HG03432 (cell line): Measurements from ENCODE around the gene RTN1.

Experiments
- ATAC-seq: cut with Tn5 transposase; IDR thresholded peaks from one replicate; pipeline ENCODE4 v1.9.1; 2021; ENCODE audit warnings: mild to moderate bottlenecking, moderate library complexity; ENCODE audit not compliant: unreplicated experiment

The RTN1 gene

DNA sequence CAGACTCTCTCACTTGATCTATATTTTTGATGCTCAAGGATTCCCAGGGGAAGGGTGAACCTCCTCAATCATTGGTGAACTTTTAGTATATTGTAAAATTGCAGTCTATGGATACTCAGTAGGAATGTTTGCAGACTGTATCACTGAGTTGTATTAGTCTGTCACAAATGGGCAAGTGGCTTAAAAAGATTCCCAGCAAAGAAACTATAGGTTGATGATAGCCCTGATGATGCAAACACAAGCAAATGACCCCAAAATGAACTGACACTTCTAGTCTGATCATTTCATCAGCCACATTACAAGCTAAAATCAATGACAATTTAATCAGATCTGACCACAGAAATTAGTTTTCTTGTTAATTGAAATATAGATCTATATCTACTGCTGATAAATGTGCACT is 59.5 kb downstream of the RTN1 start:
- no peak for ATAC-seq

DNA sequence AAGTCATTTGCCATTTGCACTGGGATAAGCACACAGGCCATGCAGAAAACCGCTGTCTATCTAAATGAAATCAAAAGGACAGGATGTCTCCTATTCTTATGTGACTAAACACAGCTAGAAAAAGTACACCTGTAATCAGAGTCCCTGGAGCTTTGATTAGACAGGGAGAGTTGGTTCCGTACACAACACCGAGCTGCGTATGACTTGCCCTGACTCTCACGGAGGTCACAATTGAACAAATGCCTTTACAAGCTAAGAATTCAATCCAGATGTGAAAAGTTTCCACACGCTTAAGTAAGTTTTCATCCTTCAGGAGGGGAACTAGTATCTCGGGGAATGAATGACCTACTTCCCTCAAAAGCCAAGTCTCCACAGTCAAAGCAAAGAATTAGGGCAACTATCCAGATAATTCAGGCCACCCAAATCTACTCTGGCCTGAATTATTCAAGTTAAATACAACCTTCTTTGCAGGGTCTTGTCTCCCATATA is 67.5 kb downstream of the RTN1 start:
- no peak for ATAC-seq

GRCh38 chr14:59788176-59788575 is 82.4 kb downstream of the RTN1 start:
- ATAC-seq, result no peak

DNA sequence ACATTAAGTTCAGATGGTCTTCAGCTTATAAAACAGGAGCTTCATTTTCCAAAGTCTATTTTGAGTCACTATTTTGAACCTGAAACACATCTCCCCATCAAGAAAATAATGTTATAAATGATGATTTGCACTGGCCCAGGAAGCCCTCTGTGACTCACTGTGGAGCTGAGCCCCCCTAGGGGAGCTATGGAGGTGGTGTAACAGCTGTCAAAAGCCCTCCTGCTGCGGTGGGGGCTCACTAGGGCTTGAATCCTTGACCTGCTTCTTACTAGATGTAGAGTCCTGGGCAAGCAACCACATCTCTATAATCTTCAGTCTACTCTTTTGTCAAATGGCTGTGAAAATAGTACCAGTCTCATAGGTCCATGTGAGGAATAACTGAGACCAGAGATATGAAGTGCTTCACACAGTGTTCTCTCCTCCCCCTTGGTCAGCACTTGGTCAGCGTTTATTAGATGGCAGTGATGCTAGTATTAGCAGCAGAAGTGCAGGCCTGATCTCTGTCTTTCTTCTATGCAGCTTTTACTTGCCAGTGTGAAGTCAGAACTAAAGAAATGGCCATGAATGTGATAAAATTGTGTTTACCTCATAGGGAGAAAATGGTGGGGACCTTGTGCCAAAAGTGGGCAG is 83.4 kb downstream of the RTN1 start:
- no peak for ATAC-seq

GRCh38 chr14:59785629-59786028 is 84.9 kb downstream of the RTN1 start:
- ATAC-seq, result no peak

DNA sequence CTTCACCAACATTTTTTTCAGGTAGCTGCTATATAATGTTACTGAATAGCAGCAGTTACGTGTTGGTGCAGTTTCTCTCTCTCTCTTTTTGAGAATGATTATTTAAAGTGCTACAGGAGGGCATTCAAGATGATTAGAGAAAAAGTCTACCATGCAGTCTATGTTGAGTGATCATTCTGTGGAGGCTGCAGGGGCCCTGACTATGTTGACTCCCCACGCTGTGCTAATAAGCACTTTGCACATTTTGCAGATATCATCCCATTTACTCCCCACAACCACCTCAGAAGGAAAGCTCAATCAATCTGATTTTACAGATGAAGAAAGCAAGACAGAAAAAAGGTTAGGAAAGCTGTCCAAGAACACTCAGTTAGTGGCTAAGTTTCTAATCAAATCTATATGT is 87.8 kb downstream of the RTN1 start:
- ATAC-seq, result no peak

DNA sequence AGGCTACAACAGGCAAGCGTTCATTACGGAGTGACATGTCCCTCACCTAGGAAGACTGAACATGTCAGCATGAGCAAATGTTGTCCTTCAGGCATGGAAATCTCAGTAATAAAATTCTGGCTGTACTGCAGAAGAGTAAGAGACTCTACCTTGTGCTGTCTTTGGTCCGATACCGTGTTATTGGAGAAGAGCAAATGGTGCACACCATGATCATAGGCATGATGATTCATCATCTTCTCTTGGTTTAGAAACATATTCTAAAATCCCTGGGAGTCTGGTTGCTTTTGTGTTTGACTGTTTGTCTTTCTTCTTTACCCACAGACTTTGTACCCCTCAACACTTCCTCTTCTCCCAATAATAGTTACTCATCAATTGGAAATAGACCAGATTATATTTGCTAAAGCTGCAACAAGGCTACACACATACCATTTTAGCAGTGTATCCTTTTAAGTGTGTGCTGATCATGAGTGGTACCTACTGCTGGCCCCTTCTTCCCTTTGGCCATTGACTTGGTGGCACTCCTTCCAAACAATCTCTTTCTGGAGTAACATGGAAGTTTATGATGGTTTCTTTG is 93.5 kb downstream of the RTN1 start:
- peak; percentile 10 for ATAC-seq

- peak; percentile 44 for ATAC-seq
These were observed 94.1 kb downstream of the RTN1 start for GRCh38 chr14:59776468-59776867.

DNA sequence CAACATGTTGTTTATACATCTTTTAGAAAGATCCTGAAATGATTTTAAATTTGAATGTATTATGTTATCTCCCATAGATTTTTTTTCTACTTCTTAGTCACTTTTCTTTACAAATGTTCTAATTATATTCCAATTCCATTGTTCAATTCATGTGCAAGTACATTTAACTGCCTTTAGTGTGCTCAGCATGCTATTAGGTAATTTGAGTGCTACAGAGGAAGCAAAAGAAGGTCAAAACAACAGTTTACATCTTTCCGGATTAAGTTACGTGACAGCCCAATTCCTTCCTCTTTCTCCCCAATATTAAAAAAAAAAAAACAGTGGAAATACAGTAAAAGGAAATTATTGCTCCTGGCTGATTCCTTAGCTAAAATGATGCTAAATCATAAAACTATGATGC is 98.3 kb downstream of the RTN1 start:
- ATAC-seq, result no peak

DNA sequence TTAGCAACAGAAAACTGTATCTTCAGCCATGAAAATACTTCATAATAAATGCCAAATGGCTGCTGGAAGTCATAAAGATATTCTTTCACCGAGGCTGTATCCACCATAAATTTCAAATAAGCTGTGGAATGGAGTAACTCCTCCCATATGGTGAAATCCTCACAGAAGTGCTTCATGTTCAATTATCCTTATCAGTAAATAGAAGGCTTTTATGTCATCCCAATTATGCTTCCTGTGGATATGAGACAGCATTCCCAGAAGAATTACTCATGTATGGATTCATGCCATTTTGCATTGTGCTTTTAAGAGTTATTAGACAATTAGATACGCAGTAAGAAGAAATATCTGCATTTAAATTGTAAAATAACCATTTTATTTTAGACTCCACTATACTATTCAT is 99.0 kb downstream of the RTN1 start:
- ATAC-seq, result no peak

DNA sequence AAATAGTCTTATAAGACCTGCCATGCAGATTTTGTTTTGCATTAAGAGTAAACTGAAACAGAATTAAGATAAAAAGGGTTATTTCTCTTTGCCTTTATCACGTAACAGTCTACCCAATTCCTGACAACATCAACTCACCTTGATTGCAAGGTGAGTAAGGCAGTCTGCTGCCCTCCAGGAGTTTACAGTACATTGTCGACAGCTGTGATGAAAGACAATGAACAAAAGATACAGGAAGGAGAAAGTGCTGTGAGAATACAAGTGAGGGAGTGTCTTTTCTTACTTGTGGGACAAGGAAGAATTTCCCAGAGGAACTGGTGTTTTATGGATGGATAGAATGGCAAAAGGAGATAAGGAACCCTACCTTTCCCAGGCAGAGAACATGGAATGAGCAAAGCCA is 101.0 kb downstream of the RTN1 start:
- ATAC-seq, result no peak

DNA sequence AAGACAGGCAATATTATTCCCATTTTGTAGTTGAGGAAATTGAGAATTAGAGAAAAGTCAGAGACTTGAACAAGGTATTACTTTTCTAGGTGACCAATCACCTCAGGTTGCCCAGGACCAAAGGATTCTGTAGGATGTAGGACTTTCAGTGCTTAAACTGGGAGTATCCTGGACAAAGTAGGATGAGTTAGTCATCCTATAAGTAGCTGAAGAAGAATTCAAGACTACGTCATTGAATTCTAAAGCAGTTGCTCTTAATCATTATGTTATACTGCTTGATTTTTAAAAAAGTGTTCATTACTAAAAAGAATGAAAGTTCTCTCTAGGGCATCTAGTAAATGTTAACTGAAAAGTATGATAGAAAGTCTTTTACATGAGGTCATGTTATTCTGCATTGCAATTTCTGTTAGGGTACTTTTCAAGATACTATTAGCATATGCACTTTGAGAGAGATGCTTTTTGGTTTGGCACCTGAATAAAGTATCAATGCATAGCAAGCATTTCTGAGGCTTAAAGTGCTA is 101.7 kb downstream of the RTN1 start:
- no peak for ATAC-seq

DNA sequence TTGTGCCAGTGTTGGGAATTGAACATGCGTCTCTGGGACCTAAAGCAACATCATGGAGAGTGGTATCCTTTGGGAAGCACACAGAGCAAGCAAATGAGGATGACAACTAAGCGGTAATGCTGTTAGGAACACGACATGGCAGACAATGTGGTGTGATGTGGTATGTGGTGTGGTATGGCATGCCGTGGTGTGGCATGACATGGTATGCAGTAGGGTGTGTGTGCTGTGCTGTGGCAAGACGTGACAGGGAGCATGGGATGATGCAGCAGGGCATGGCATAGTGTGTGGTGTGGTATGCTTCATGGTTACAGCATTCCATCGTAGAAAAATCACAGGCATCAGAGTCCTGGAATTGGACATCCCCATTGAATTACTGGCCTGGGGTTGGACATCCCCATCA is 108.7 kb downstream of the RTN1 start:
- ATAC-seq, result no peak

DNA sequence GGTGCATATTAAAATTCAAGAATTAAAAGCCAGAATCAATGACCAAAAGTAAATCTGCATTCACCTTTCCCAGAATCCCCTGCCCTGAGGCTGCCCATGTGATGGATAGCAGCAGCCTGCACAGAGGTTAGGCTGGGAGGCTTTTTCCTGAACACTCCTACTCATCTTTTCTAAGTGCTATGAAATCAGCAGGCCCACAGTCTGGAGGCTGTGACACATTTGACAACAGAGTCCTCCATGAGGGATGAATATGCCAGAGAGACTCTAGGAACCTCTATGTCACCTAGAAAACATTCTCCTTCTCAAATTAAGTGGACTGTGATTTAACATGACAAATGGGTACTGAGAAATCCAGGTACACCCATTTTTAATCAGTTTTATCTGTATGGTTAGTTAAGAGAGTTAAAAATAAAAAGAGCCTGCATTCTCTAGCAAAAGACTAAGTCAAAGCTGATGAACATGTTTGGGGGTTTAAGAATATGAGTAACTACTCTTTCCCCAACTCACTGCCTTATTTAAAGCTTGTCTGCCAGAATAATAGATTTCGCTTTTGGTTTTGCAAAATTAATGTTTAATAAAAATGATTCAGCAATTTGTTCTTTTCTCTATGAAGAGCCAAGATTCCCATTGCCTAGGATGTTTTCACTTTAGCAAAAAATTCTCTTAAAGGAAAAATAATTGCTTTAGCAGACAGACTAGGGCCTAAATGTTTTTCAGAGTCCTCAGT is 115.0 kb downstream of the RTN1 start:
- no peak for ATAC-seq

- no peak for ATAC-seq
These were observed 116.3 kb downstream of the RTN1 start for GRCh38 chr14:59754256-59754655.

- ATAC-seq, result no peak
These were observed 117.1 kb downstream of the RTN1 start for GRCh38 chr14:59753512-59753911.

GRCh38 chr14:59751578-59751977 is 119.0 kb downstream of the RTN1 start:
- ATAC-seq, result no peak

- no peak for ATAC-seq
These were observed 130.8 kb downstream of the RTN1 start for GRCh38 chr14:59739794-59740193.

- no peak for ATAC-seq
These were observed 142.3 kb downstream of the RTN1 start for GRCh38 chr14:59728304-59728703.

DNA sequence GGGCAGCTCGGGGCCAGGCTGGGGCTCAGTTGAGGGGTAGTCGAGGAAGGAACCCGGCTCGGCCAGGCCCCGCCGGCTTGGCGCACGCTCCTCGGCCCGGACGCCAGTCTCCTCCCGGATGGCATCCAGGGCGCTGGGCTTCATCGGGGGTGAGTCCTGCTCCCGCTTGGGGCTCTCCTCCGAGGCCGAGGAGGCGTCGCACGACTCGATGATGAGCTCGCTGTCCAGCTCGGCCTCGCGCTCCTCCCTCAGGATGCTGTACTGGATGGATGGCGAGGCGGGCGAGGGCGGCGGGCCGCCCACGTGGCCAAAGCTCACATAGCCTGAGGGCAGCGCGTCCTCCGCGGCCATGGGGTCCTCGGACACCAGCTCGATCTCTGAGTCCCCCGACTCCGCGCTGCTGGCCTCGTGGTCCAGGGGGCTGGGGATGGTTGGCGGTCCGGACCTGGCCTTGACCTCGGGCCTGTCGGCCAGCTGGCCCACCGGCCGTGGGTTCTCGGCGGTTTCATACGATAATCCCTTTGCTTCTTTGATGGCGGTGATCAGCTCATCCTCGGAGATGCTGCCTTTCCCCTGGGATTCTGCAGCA is 143.4 kb downstream of the RTN1 start:
- ATAC-seq, result no peak

- no peak for ATAC-seq
These were observed 159.5 kb downstream of the RTN1 start for GRCh38 chr14:59711080-59711479.
